Hepatocyte (in vitro differentiated cells): ENCODE data around the gene CXCL8. TPM values are rescaled to one million over a fixed set of nuclear protein-coding genes. Genes with fewer than 3 reads are reported as not detected.

Source experiments
- DNase-seq: peaks from one replicate; pipeline ENCODE4 v3.0.0-alpha.2; 2016; ENCODE audit warnings: low spot score
- H2AFZ ChIP-seq: fragments of 200-600 bp; sonication (generic); 2 replicates; pipeline ENCODE4 v1.6.0; 2016; ENCODE audit warnings: antibody characterized with exemption, mild to moderate bottlenecking
- H3K27ac ChIP-seq: fragments of 200-600 bp; sonication (generic); 2 replicates; pipeline ENCODE4 v1.5.1; 2016; ENCODE audit warnings: mild to moderate bottlenecking
- H3K27me3 ChIP-seq: fragments of 200-600 bp; sonication (generic); 2 replicates; pipeline ENCODE4 v1.6.1; 2016
- H3K36me3 ChIP-seq: fragments of 200-600 bp; sonication (generic); replicated peaks from 2 replicates; pipeline ENCODE4 v1.5.1; 2016; ENCODE audit warnings: low read depth; ENCODE audit not compliant: insufficient read depth
- H3K4me1 ChIP-seq: fragments of 200-600 bp; sonication (generic); 2 replicates; pipeline ENCODE4 v1.5.1; 2016; ENCODE audit warnings: mild to moderate bottlenecking, moderate library complexity; ENCODE audit not compliant: insufficient read depth
- H3K4me2 ChIP-seq: fragments of 200-600 bp; sonication (generic); 2 replicates; pipeline ENCODE4 v1.6.0; 2016
- H3K4me3 ChIP-seq: fragments of 200-600 bp; sonication (generic); 2 replicates; pipeline ENCODE4 v1.5.1; 2016; ENCODE audit warnings: mild to moderate bottlenecking
- H3K79me2 ChIP-seq: fragments of 200-600 bp; sonication (generic); 2 replicates; pipeline ENCODE4 v1.6.0; 2017; ENCODE audit warnings: mild to moderate bottlenecking
- H3K9me2 ChIP-seq: fragments of 200-600 bp; sonication (generic); replicated peaks from 2 replicates; pipeline ENCODE4 v1.6.0; 2017; ENCODE audit warnings: mild to moderate bottlenecking; ENCODE audit not compliant: insufficient read depth
- H3K9me3 ChIP-seq: fragments of 200-600 bp; sonication (generic); 2 replicates; pipeline ENCODE4 v1.5.1; 2016; ENCODE audit warnings: low read depth, mild to moderate bottlenecking
- H4K20me1 ChIP-seq: fragments of 200-600 bp; sonication (generic); 2 replicates; pipeline ENCODE4 v1.6.0; 2016; ENCODE audit warnings: mild to moderate bottlenecking; ENCODE audit not compliant: insufficient read depth, poor library complexity, severe bottlenecking
- EZH2 ChIP-seq: fragments of 200-600 bp; sonication (generic); IDR thresholded peaks from 2 replicates; pipeline ENCODE4 v1.6.1; 2016; ENCODE audit warnings: antibody characterized with exemption, mild to moderate bottlenecking, borderline replicate concordance
- EZH2phosphoT487 ChIP-seq: fragments of 200-600 bp; sonication (generic); IDR thresholded peaks from one replicate; pipeline ENCODE4 v1.6.1; 2018; ENCODE audit warnings: antibody characterized with exemption, mild to moderate bottlenecking, low read depth, moderate library complexity; ENCODE audit not compliant: unreplicated experiment, severe bottlenecking
- WGBS: methylation state at CpG from one replicate; pipeline ENCODE4 v1.1.6; 2016; ENCODE audit warnings: low lambda C conversion rate; ENCODE audit errors: missing lambda C conversion rate; 5-methylcytosine and 5-hydroxymethylcytosine counted together
- polyA plus RNA-seq: library from polyadenylated mRNA; unstranded; fragments of >200 nt; fragmentation: Nextera tagmentation; extraction: Ambion mirVana; gene quantifications from 2 replicates; pipeline ENCODE4 v1.2.1, GENCODE V29; 2016
- total RNA-seq: library from RNA; depleted of rRNA; stranded (reverse); fragments of >200 nt; gene quantifications from 2 replicates; pipeline ENCODE4 v1.2.3, GENCODE V29; 2014
- TF ChIP-seq, protein P1 (sequence below): fragments of 200-600 bp; sonication (generic); IDR thresholded peaks from 2 replicates; pipeline ENCODE4 v1.5.1; 2016; ENCODE audit warnings: antibody characterized with exemption, mild to moderate bottlenecking; ENCODE audit not compliant: poor library complexity

Gene CXCL8
- total and polyA plus RNA-seq, 2 experiments from 2014 or later: 21.6 to 43.9 TPM

DNA sequence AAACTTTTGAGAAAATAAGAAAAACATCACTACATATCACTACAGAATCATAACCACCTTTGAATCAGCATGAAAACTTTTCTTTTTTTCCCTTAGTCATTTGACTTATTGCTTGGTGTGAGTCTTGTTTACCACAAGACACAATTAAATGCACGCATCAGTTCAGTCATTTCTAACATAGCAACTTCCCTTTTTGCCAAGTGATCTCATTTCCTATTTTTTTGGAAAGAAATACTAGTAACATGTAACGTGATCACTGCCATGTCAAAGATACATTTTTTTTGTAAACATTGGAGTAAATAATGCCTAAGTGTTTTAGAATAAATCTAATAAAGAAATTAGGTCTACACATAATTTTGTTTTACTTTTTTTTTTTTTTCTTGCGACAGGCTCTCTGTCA is 5.1 kb upstream of the CXCL8 start:
- WGBS: 83% methylated on average over 3 of the region's 3 CpGs
- no peaks in the 10 kb centered on the region for H3K9me2 ChIP-seq
- H3K4me2 ChIP-seq: no peak overlapping the region
- H3K4me3 ChIP-seq: no peak overlapping the region
- H3K79me2 ChIP-seq: no peaks in the 10 kb centered on the region
- no peaks in the 10 kb centered on the region for H3K36me3 ChIP-seq
- DNase-seq: no peak
- H3K4me1 ChIP-seq: no peaks in the 10 kb centered on the region
- no peaks in the 10 kb centered on the region for H4K20me1 ChIP-seq
- no peaks in the 10 kb centered on the region for H3K9me3 ChIP-seq
- no peak overlapping the region for H3K27ac ChIP-seq
- no peak overlapping the region for H2AFZ ChIP-seq
- no peak for TF ChIP-seq EZH2
- no peak for TF ChIP-seq EZH2phosphoT487
- TF ChIP-seq, protein P1, sequence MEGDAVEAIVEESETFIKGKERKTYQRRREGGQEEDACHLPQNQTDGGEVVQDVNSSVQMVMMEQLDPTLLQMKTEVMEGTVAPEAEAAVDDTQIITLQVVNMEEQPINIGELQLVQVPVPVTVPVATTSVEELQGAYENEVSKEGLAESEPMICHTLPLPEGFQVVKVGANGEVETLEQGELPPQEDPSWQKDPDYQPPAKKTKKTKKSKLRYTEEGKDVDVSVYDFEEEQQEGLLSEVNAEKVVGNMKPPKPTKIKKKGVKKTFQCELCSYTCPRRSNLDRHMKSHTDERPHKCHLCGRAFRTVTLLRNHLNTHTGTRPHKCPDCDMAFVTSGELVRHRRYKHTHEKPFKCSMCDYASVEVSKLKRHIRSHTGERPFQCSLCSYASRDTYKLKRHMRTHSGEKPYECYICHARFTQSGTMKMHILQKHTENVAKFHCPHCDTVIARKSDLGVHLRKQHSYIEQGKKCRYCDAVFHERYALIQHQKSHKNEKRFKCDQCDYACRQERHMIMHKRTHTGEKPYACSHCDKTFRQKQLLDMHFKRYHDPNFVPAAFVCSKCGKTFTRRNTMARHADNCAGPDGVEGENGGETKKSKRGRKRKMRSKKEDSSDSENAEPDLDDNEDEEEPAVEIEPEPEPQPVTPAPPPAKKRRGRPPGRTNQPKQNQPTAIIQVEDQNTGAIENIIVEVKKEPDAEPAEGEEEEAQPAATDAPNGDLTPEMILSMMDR: no peak
- no peaks in the 10 kb centered on the region for H3K27me3 ChIP-seq

DNA sequence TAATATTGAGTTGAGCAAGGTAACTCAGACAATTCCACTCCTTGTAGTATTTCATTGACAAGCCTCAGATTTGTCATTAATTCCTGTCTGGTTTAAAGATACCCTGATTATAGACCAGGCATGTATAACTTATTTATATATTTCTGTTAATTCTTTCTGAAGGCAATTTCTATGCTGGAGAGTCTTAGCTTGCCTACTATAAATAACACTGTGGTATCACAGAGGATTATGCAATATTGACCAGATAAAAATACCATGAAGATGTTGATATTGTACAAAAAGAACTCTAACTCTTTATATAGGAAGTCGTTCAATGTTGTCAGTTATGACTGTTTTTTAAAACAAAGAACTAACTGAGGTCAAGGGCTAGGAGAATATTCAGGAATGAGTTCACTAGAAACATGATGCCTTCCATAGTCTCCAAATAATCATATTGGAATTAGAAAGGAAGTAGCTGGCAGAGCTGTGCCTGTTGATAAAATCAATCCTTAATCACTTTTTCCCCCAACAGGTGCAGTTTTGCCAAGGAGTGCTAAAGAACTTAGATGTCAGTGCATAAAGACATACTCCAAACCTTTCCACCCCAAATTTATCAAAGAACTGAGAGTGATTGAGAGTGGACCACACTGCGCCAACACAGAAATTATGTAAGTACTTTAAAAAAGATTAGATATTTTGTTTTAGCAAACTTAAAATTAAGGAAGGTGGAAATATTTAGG is 821 bp downstream of the CXCL8 start:
- H3K79me2 ChIP-seq: no peaks in the 10 kb centered on the region
- no peak for DNase-seq
- no peak overlapping the region for H3K4me3 ChIP-seq
- no peak overlapping the region for H3K4me2 ChIP-seq
- H3K4me1 ChIP-seq: no peaks in the 10 kb centered on the region
- no peak overlapping the region for H3K27ac ChIP-seq
- no peaks in the 10 kb centered on the region for H3K27me3 ChIP-seq
- H3K36me3 ChIP-seq: no peaks in the 10 kb centered on the region
- H4K20me1 ChIP-seq: no peaks in the 10 kb centered on the region
- no peaks in the 10 kb centered on the region for H3K9me3 ChIP-seq
- no peak overlapping the region for H2AFZ ChIP-seq
- 85% methylated on average over 2 of the region's 2 CpGs for WGBS
- no peaks in the 10 kb centered on the region for H3K9me2 ChIP-seq
- no peak for TF ChIP-seq EZH2phosphoT487
- no peak for TF ChIP-seq EZH2
- TF ChIP-seq, protein P1: no peak

DNA sequence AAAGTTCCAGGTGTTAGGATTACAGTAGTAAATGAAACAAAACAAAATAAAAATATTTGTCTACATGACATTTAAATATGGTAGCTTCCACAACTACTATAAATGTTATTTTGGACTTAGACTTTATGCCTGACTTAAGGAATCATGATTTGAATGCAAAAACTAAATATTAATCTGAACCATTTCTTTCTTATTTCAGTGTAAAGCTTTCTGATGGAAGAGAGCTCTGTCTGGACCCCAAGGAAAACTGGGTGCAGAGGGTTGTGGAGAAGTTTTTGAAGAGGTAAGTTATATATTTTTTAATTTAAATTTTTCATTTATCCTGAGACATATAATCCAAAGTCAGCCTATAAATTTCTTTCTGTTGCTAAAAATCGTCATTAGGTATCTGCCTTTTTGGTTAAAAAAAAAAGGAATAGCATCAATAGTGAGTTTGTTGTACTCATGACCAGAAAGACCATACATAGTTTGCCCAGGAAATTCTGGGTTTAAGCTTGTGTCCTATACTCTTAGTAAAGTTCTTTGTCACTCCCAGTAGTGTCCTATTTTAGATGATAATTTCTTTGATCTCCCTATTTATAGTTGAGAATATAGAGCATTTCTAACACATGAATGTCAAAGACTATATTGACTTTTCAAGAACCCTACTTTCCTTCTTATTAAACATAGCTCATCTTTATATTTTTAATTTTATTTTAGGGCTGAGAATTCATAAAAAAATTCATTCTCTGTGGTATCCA is 1.6 kb downstream of the CXCL8 start:
- H3K4me1 ChIP-seq: no peaks in the 10 kb centered on the region
- H3K4me3 ChIP-seq: no peak overlapping the region
- H3K79me2 ChIP-seq: no peaks in the 10 kb centered on the region
- no peak overlapping the region for H3K27ac ChIP-seq
- H2AFZ ChIP-seq: no peak overlapping the region
- H3K9me2 ChIP-seq: no peaks in the 10 kb centered on the region
- H3K36me3 ChIP-seq: no peaks in the 10 kb centered on the region
- TF ChIP-seq EZH2phosphoT487 (no peak), EZH2 (no peak)
- TF ChIP-seq, protein P1: no peak
- no peak for DNase-seq
- no peaks in the 10 kb centered on the region for H3K27me3 ChIP-seq
- H3K4me2 ChIP-seq: no peak overlapping the region
- WGBS: 71% methylated on average over 1 of the region's 1 CpG
- no peaks in the 10 kb centered on the region for H3K9me3 ChIP-seq
- no peaks in the 10 kb centered on the region for H4K20me1 ChIP-seq
